SK-N-SH treated with all-trans-retinoic acid at 6 μM for 48 hours (cell line): ENCODE measurements around the gene MTCL1.

Experiments used
- ARNTL ChIP-seq: fragments of 450-650 bp; formaldehyde crosslinking; IDR thresholded peaks from 2 replicates; pipeline ENCODE4 v1.5.0; 2020; ENCODE audit warnings: low read depth, mild to moderate bottlenecking, moderate library complexity, borderline replicate concordance
- PATZ1 ChIP-seq: fragments of 250-450 bp; sonication (Bioruptor Pico); IDR thresholded peaks from 2 replicates; pipeline ENCODE4 v1.8.0; 2020; ENCODE audit warnings: mild to moderate bottlenecking, moderate library complexity, borderline replicate concordance
- PPARA ChIP-seq: fragments of 250-450 bp; sonication (Bioruptor Pico); IDR thresholded peaks from 2 replicates; pipeline ENCODE4 v1.5.0; 2020; ENCODE audit warnings: mild to moderate bottlenecking, borderline replicate concordance
- RARB ChIP-seq: fragments of 250-450 bp; sonication (Bioruptor Pico); IDR thresholded peaks from 2 replicates; pipeline ENCODE4 v1.8.0; 2021; ENCODE audit warnings: mild to moderate bottlenecking, moderate library complexity
- TOX ChIP-seq: fragments of 250-450 bp; sonication (Bioruptor Pico); IDR thresholded peaks from 2 replicates; pipeline ENCODE4 v1.8.0; 2021; ENCODE audit warnings: mild to moderate bottlenecking, moderate library complexity, borderline replicate concordance
- ZFP30 ChIP-seq: fragments of 450-650 bp; formaldehyde crosslinking; IDR thresholded peaks from 2 replicates; pipeline ENCODE4 v1.5.0; 2022; ENCODE audit warnings: mild to moderate bottlenecking, moderate library complexity
- ZNF565 ChIP-seq: fragments of 450-650 bp; formaldehyde crosslinking; conservative IDR thresholded peaks from 2 replicates; pipeline ENCODE4 v1.5.0; 2020; ENCODE audit warnings: low read depth, mild to moderate bottlenecking, moderate library complexity
- ZNF70 ChIP-seq: fragments of 450-650 bp; formaldehyde crosslinking; IDR thresholded peaks from 2 replicates; pipeline ENCODE4 v1.5.0; 2020; ENCODE audit warnings: mild to moderate bottlenecking, moderate library complexity
- ZNF8 ChIP-seq: fragments of 450-650 bp; formaldehyde crosslinking; IDR thresholded peaks from 2 replicates; pipeline ENCODE4 v1.5.0; 2020; ENCODE audit warnings: mild to moderate bottlenecking, moderate library complexity

DNA sequence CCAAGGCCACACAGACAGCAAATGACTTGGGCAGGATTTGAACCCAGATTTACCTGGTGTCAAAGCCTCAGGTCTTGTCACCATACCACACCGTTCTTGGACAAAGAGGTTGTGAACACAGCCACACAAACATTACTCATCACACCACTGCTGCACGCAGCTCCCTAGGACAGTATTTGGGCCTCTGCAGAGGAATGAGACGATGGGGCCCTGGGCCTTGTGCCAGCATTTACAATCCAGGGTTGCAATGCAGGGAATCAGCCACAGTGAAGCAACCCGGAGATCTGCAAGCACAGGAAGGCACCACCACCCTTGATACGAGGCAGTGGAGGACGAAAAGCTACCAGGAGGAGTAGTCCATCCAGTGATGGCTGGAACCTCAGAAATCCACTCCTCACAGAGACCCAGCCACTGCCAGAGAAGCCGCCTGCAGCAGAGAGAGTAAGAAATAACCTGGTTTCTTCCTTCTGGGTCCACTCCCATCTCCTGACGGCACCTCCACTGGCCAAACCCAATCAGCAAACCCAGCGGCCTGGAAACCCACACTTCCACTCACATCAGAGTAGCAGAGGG, 3.7 kb upstream of the MTCL1 start:
- TF ChIP-seq ZNF8 (no peak), TOX (no peak), PATZ1 (CRISPR knock-in tag) (no peak), PPARA (CRISPR knock-in tag) (no peak), ZNF70 (no peak), ARNTL (CRISPR knock-in tag) (no peak), ZNF565 (CRISPR knock-in tag) (no peak), ZFP30 (CRISPR knock-in tag) (no peak), RARB (CRISPR knock-in tag) (no peak)
